PC-9 (cell line): Measurements from ENCODE around the gene FAM241A. TPM values are rescaled to one million over a fixed set of nuclear protein-coding genes. Genes with fewer than 3 reads are reported as not detected.

ENCODE experiments used
- BruUV-seq: library from RNA; stranded (reverse); fragments of 400-500 nt; replicated peaks from 2 replicates; lab custom pipeline; 2021; lab: Mats Ljungman, UMichigan
- CTCF ChIA-PET: fragments of 300-600 bp; sonication (Branson Sonifier 250); formaldehyde crosslinking; loops from one replicate; lab custom pipeline; 2022; ENCODE audit warnings: antibody characterized with exemption; lab: Charles Lee
- POLR2A ChIA-PET: fragments of 300-600 bp; sonication (Branson Sonifier 250); formaldehyde crosslinking; loops from one replicate; lab custom pipeline; 2022; ENCODE audit warnings: antibody characterized with exemption; ENCODE audit not compliant: unreplicated experiment; lab: Charles Lee
- DNase-seq, 2 experiments: peaks; one replicate each; pipeline versions ENCODE4 v3.0.0 to v3.0.0-alpha.2; 2015 to 2022; ENCODE audit warnings: mixed read lengths in 1 of 2
- H2AFZ ChIP-seq: fragments of 200-600 bp; sonication (generic); 2 replicates; pipeline ENCODE4 v1.8.1; 2017; ENCODE audit warnings: antibody characterized with exemption
- H3F3A ChIP-seq: fragments of 200-600 bp; sonication (generic); 2 replicates; pipeline ENCODE4 v1.8.1; 2017; ENCODE audit warnings: antibody characterized with exemption, mild to moderate bottlenecking, low read depth; ENCODE audit not compliant: insufficient read depth
- H3K27ac ChIP-seq: fragments of 200-600 bp; sonication (generic); 2 replicates; pipeline ENCODE4 v1.6.1; 2016; ENCODE audit warnings: mixed run types
- H3K27me3 ChIP-seq: fragments of 200-600 bp; sonication (generic); 2 replicates; pipeline ENCODE4 v1.6.1; 2016; ENCODE audit warnings: low read depth, mixed run types; ENCODE audit not compliant: insufficient read depth
- H3K36me3 ChIP-seq: fragments of 200-600 bp; sonication (generic); 2 replicates; pipeline ENCODE4 v1.6.1; 2016; ENCODE audit warnings: low read depth, mixed run types
- H3K4me1 ChIP-seq: fragments of 200-600 bp; sonication (generic); replicated peaks from 2 replicates; pipeline ENCODE4 v1.6.1; 2016; ENCODE audit warnings: mixed run types; ENCODE audit not compliant: insufficient read depth
- H3K4me2 ChIP-seq: fragments of 200-600 bp; sonication (generic); 2 replicates; pipeline ENCODE4 v1.6.1; 2017; ENCODE audit warnings: mixed run types
- H3K4me3 ChIP-seq: fragments of 200-600 bp; sonication (generic); 2 replicates; pipeline ENCODE4 v1.6.1; 2016; ENCODE audit warnings: mixed run types
- H3K79me2 ChIP-seq: fragments of 200-600 bp; sonication (generic); 2 replicates; pipeline ENCODE4 v1.6.1; 2017; ENCODE audit warnings: low read depth, mixed run types
- H3K9me2 ChIP-seq: fragments of 200-600 bp; sonication (generic); 2 replicates; pipeline ENCODE4 v1.8.1; 2017; ENCODE audit warnings: mild to moderate bottlenecking; ENCODE audit not compliant: insufficient read depth
- H3K9me3 ChIP-seq: fragments of 200-600 bp; sonication (generic); 2 replicates; pipeline ENCODE4 v1.8.1; 2016; ENCODE audit warnings: low read depth; ENCODE audit not compliant: insufficient read depth
- H4K20me1 ChIP-seq: fragments of 200-600 bp; sonication (generic); 2 replicates; pipeline ENCODE4 v1.8.1; 2017; ENCODE audit not compliant: insufficient read depth
- CTCF ChIP-seq: fragments of 200-600 bp; sonication (generic); conservative IDR thresholded peaks from 2 replicates; pipeline ENCODE4 v1.6.1; 2017; ENCODE audit warnings: mixed run types, antibody characterized with exemption, mild to moderate bottlenecking, moderate library complexity
- EZH2 ChIP-seq: fragments of 200-600 bp; sonication (generic); IDR thresholded peaks from 2 replicates; pipeline ENCODE4 v1.8.0; 2017; ENCODE audit warnings: antibody characterized with exemption, low read depth
- intact Hi-C: fragments of 100-400 bp; cut with micrococcal nuclease; formaldehyde crosslinking; loops from one replicate; pipeline ENCODE4 v1.10.0; 2022; ENCODE audit not compliant: unreplicated experiment
- total RNA-seq: library from RNA; stranded (reverse); gene quantifications from 2 replicates; pipeline ENCODE4 v1.2.3, GENCODE V29; 2021

The FAM241A gene
- total RNA-seq, 1 experiment from 2014 or later, result 1.4 TPM

- H3K4me2 ChIP-seq, result no peak overlapping the region
- peaks cover 20% of the 10 kb centered on the region for H3K4me1 ChIP-seq
- H3K79me2 ChIP-seq, result no peaks in the 10 kb centered on the region
- no peaks in the 10 kb centered on the region for H4K20me1 ChIP-seq
- H3K36me3 ChIP-seq, result no peaks in the 10 kb centered on the region
- H3K9me2 ChIP-seq, result 0 out of 2 replicates have a peak, but pooled peaks cover 3% of the 10 kb centered on the region
- no peaks in the 10 kb centered on the region for H3K27me3 ChIP-seq
- POLR2A ChIA-PET, result no interaction called here
- H3K4me3 ChIP-seq, result no peak overlapping the region
- H3F3A ChIP-seq, result peaks cover 10% of the 10 kb centered on the region
- DNase-seq, result no peak
- H3K9me3 ChIP-seq, result no peaks in the 10 kb centered on the region
- TF ChIP-seq CTCF (no peak), EZH2 (no peak)
- H2AFZ ChIP-seq, result no peak overlapping the region
- CTCF ChIA-PET, result no interaction called here
- no peak overlapping the region for H3K27ac ChIP-seq
- intact Hi-C loops, result no loop called here
- no TSS peak for BruUV-seq
These were observed 26.4 kb upstream of the FAM241A start for GRCh38 chr4:112118742-112119352.

GRCh38 chr4:112119353-112119783, 25.9 kb upstream of the FAM241A start:
- no peaks in the 10 kb centered on the region for H4K20me1 ChIP-seq
- ChIA-PET POLR2A (no interaction called here), CTCF (no interaction called here)
- no peak overlapping the region for H3K4me3 ChIP-seq
- H3K4me2 ChIP-seq, result no peak overlapping the region
- H3K4me1 ChIP-seq, result peaks cover 15% of the 10 kb centered on the region
- no peaks in the 10 kb centered on the region for H3K36me3 ChIP-seq
- H3K9me3 ChIP-seq, result no peaks in the 10 kb centered on the region
- intact Hi-C loops, result no loop called here
- TF ChIP-seq EZH2 (no peak), CTCF (no peak)
- no peaks in the 10 kb centered on the region for H3K79me2 ChIP-seq
- 0 out of 2 replicates have a peak, but pooled peaks cover 3% of the 10 kb centered on the region for H3K9me2 ChIP-seq
- H3F3A ChIP-seq, result peaks cover 5% of the 10 kb centered on the region
- H3K27ac ChIP-seq, result no peak overlapping the region
- no peaks in the 10 kb centered on the region for H3K27me3 ChIP-seq
- no peak for DNase-seq
- no peak overlapping the region for H2AFZ ChIP-seq
- no TSS peak for BruUV-seq

GRCh38 chr4:112120021-112120420, 25.2 kb upstream of the FAM241A start:
- Histone ChIP-seq H3K9me3 (no peaks in the 10 kb centered on the region), H3K27ac (no peak overlapping the region), H3K79me2 (no peaks in the 10 kb centered on the region), H3K9me2 (0 out of 2 replicates have a peak, but pooled peaks cover 3% of the 10 kb centered on the region), H3K27me3 (no peaks in the 10 kb centered on the region), H4K20me1 (no peaks in the 10 kb centered on the region), H3K36me3 (no peaks in the 10 kb centered on the region), H3K4me1 (peaks cover 9% of the 10 kb centered on the region), H3K4me3 (no peak overlapping the region), H3F3A (no peaks in the 10 kb centered on the region), H2AFZ (no peak overlapping the region), H3K4me2 (no peak overlapping the region)
- DNase-seq, result no peak
- intact Hi-C loops, result no loop called here
- ChIA-PET POLR2A (no interaction called here), CTCF (no interaction called here)
- TF ChIP-seq EZH2 (no peak), CTCF (no peak)
- no TSS peak for BruUV-seq
